ENCODE results near the gene P2RX3. TPM values are rescaled to one million over a fixed set of nuclear protein-coding genes. Genes with fewer than 3 reads are reported as not detected.

Gene P2RX3
- total and polyA plus RNA-seq, 2 of the 8 experiments (the other 6 are each of a cell fraction or from before 2014, with no cell fraction given): 0.45 to 0.47 TPM

DNA sequence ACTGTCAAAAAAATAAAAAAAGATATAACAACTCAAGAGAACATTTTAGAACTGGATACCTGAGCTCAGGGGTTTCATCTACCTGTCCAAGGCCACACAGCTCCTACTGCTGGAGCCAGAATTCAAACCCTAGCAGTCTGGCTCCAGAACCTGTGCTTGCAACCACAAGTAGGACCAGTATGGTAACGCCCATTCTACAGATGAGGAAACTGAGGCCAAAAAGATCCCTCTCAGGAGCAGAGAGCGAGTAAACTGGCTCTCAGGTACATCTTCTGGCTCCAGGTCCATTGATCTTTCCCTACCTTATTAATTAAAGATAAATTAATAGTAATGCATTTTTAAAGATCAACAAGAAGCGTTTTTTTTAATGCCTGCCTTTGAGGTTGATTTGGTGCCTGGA lies 19.2 kb downstream of the P2RX3 start:
- ChIA-PET POLR2A (ENCODE audit: partially characterized antibody) (interaction anchor here (1.3 kb wide), 1 partner anchor 22 kb away, joined by 3 read pairs; the partner anchor contains the start of gene SSRP1), CTCF (ENCODE audit: partially characterized antibody) (interaction anchor here (1.1 to 2.7 kb wide), 7 partner anchors 9 to 169 kb away, joined by 3 to 13 read pairs (median 4); no protein-coding TSS in a partner anchor)
- H4K8ac ChIP-seq (ENCODE audit: extremely low read depth, insufficient read depth, low read length): no peak overlapping the region
- TF ChIP-seq, protein P1, sequence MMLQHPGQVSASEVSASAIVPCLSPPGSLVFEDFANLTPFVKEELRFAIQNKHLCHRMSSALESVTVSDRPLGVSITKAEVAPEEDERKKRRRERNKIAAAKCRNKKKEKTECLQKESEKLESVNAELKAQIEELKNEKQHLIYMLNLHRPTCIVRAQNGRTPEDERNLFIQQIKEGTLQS (IDR thresholded peaks at IDR 0.05; ENCODE audit: insufficient read depth, low read depth, low read length): no peak
- no peak for TF ChIP-seq EZH2 (IDR thresholded peaks at IDR 0.05; ENCODE audit: low read depth, low read length, severe bottlenecking)
- TF ChIP-seq GABPA (IDR thresholded peaks at IDR 0.05; ENCODE audit: borderline replicate concordance, insufficient read depth, low read length): no peak
- TF ChIP-seq NANOG (IDR thresholded peaks at IDR 0.05; ENCODE audit: insufficient read depth, low read depth, low read length, poor library complexity, severe bottlenecking): no peak
- no peak for TF ChIP-seq HDAC6 (IDR thresholded peaks at IDR 0.05; ENCODE audit: low read depth, low read length)
- TF ChIP-seq NRF1 (IDR thresholded peaks at IDR 0.05; ENCODE audit: low read depth, low read length): no peak
- no peak for TF ChIP-seq YY1 (IDR thresholded peaks at IDR 0.05; ENCODE audit: low read depth, low read length)
- TF ChIP-seq, protein P2, sequence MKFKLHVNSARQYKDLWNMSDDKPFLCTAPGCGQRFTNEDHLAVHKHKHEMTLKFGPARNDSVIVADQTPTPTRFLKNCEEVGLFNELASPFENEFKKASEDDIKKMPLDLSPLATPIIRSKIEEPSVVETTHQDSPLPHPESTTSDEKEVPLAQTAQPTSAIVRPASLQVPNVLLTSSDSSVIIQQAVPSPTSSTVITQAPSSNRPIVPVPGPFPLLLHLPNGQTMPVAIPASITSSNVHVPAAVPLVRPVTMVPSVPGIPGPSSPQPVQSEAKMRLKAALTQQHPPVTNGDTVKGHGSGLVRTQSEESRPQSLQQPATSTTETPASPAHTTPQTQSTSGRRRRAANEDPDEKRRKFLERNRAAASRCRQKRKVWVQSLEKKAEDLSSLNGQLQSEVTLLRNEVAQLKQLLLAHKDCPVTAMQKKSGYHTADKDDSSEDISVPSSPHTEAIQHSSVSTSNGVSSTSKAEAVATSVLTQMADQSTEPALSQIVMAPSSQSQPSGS (IDR thresholded peaks at IDR 0.05; ENCODE audit: low read length): no peak
- no peak for TF ChIP-seq TAF7 (optimal IDR thresholded peaks at IDR 0.05; ENCODE audit: borderline replicate concordance, low read depth, low read length)
- no peak for TF ChIP-seq PHF8 (conservative IDR thresholded peaks at IDR 0.05; ENCODE audit: low read depth, low read length)
- TF ChIP-seq SP2 (IDR thresholded peaks at IDR 0.05; ENCODE audit: low read length): no peak
- no peak for TF ChIP-seq POLR2AphosphoS5 (IDR thresholded peaks at IDR 0.05; ENCODE audit: low read depth, low read length)

More for the DNA sequence above, 19.2 kb downstream of the P2RX3 start:
- H4K20me1 ChIP-seq (replicated peaks in 1 of 2; ENCODE audit: control insufficient read depth in 1 of 2, insufficient read depth in 2 of 2, low read length in 2 of 2): no peaks in the 10 kb centered on the region
- H2BK20ac ChIP-seq (ENCODE audit: low read length): no peak overlapping the region
- no peak overlapping the region for H2BK120ac ChIP-seq (replicated peaks; ENCODE audit: low read depth, low read length)
- H3K4me1 ChIP-seq (replicated peaks in 1 of 4; ENCODE audit: control insufficient read depth in 3 of 4, insufficient read depth in 4 of 4, low read length in 3 of 4): peaks cover 0 to 6% (median 3%) of the 10 kb centered on the region in 4 experiments; a peak in 4 of 7 replicates
- no peak overlapping the region for H3K14ac ChIP-seq (ENCODE audit: insufficient read length)
- FAIRE-seq: no peak
- H3K79me2 ChIP-seq (ENCODE audit: control insufficient read depth in 1 of 2, insufficient read depth in 2 of 2, low read length in 2 of 2): no peaks in the 10 kb centered on the region
- no peaks in the 10 kb centered on the region; the same call in 1 of the 2 replicates for H3K23me2 ChIP-seq (ENCODE audit: low read depth, low read length)
- no peak overlapping the region for H4K5ac ChIP-seq (ENCODE audit: insufficient read length, low read depth, low read length)
- no peak overlapping the region for H3K9ac ChIP-seq (replicated peaks in 1 of 4; ENCODE audit: extremely low read depth in 1 of 4, low read depth in 3 of 4, low read length in 3 of 4)
- H2BK12ac ChIP-seq (ENCODE audit: low read depth, low read length): no peak overlapping the region
- no peak overlapping the region for H2BK5ac ChIP-seq (ENCODE audit: low read depth, low read length)
- no peak overlapping the region for H3K18ac ChIP-seq (ENCODE audit: extremely low read depth, low read length)
- H3K27ac ChIP-seq (ENCODE audit: low read depth, low read length): no peak overlapping the region
- H3K9me3 ChIP-seq (ENCODE audit: insufficient read depth in 2 of 2, low read depth in 1 of 2, low read length in 1 of 2): no peaks in the 10 kb centered on the region
- 87% methylated on average over 3 of the region's 3 CpGs; no CpG with 5 or more reads in 1 of the 2 experiments for WGBS, 2 experiments (ENCODE audit: extremely low coverage in 1 of 2, insufficient coverage in 1 of 2, insufficient read length in 1 of 2, insufficient replicate concordance in 2 of 2, low coverage in 1 of 2, low lambda C conversion rate in 2 of 2, missing lambda C conversion rate in 1 of 2)
- H3K79me1 ChIP-seq (ENCODE audit: low read depth, low read length): no peaks in the 10 kb centered on the region
- H2AK5ac ChIP-seq (ENCODE audit: low read depth, low read length): no peak overlapping the region
- H4K91ac ChIP-seq (replicated peaks; ENCODE audit: insufficient read length, low read length): no peak overlapping the region
- no peak overlapping the region for H2AFZ ChIP-seq (ENCODE audit: low read length)
- no peak overlapping the region for H3K4ac ChIP-seq (replicated peaks; ENCODE audit: insufficient read length, low read depth, low read length)
- H3K4me3 ChIP-seq (ENCODE audit: extremely low read depth in 1 of 4, insufficient read depth in 2 of 4, low read depth in 3 of 4, low read length in 4 of 4): no peak overlapping the region
- DNase-seq (ENCODE audit: low read depth in 1 of 2, low spot score in 2 of 2): no peak
- H3K56ac ChIP-seq (replicated peaks; ENCODE audit: insufficient read length, low read depth, low read length): no peak overlapping the region
- no peaks in the 10 kb centered on the region for H3K36me3 ChIP-seq (ENCODE audit: control insufficient read depth in 2 of 4, insufficient read depth in 4 of 4, low read length in 3 of 4)
- no peak overlapping the region for H3K23ac ChIP-seq (ENCODE audit: insufficient read length)
- no peak overlapping the region for H3K4me2 ChIP-seq (ENCODE audit: insufficient read depth in 1 of 2, low read depth in 2 of 2, low read length in 2 of 2)
- no peak overlapping the region for H2BK15ac ChIP-seq (ENCODE audit: low read length)
- H3K27me3 ChIP-seq (replicated peaks in 1 of 4; ENCODE audit: control insufficient read depth in 3 of 4, extremely low read depth in 1 of 4, insufficient read depth in 3 of 4, low read length in 3 of 4): no peaks in the 10 kb centered on the region; a peak in 1 of 7 replicates

Data from H1 (cell line).